K562 (cell line): Measurements from ENCODE around the gene POLRMT. TPM values are rescaled to one million over a fixed set of nuclear protein-coding genes. Genes with fewer than 3 reads are reported as not detected.

Experiments
- CBX5 ChIP-seq: IDR thresholded peaks from 2 replicates; pipeline ENCODE4 v1.6.1; 2014; ENCODE audit warnings: low read depth, borderline replicate concordance
- HSF4 ChIP-seq: fragments of 250-450 bp; sonication (Bioruptor Pico); IDR thresholded peaks from 2 replicates; pipeline ENCODE4 v2.1.2; 2022; ENCODE audit warnings: mild to moderate bottlenecking, moderate library complexity, borderline replicate concordance
- ILK ChIP-seq: fragments of 450-650 bp; IDR thresholded peaks from 2 replicates; pipeline ENCODE4 v1.6.1; 2016; ENCODE audit warnings: missing genetic modification characterization, low read depth, mild to moderate bottlenecking, missing compliant biosample characterization, moderate library complexity, borderline replicate concordance
- MEF2A ChIP-seq: IDR thresholded peaks from 2 replicates; pipeline ENCODE4 v1.6.1; 2011; ENCODE audit warnings: low read depth, mild to moderate bottlenecking, low read length, moderate library complexity; ENCODE audit not compliant: control insufficient read depth
- POU5F1 ChIP-seq: fragments of 150-350 bp; IDR thresholded peaks from 2 replicates; pipeline ENCODE4 v1.6.1; 2014; ENCODE audit warnings: borderline replicate concordance, low read length, low read depth, mild to moderate bottlenecking; ENCODE audit not compliant: partially characterized antibody
- REST ChIP-seq, 2 experiments: fragments of 450-650 bp; formaldehyde crosslinking in 1 of 2; IDR thresholded peaks; 2 replicates each; pipeline versions ENCODE4 v1.4.0 to v1.6.1; 2014 to 2020; ENCODE audit warnings: mild to moderate bottlenecking in 2 of 2, borderline replicate concordance in 1 of 2, low read depth in 1 of 2
- SIN3B ChIP-seq: fragments of 450-650 bp; IDR thresholded peaks from 2 replicates; pipeline ENCODE4 v1.6.1; 2017; ENCODE audit warnings: low read depth, mild to moderate bottlenecking, moderate library complexity
- ZNF699 ChIP-seq: fragments of 250-450 bp; sonication (Bioruptor Pico); IDR thresholded peaks from 2 replicates; pipeline ENCODE4 v1.8.0; 2021; ENCODE audit warnings: mild to moderate bottlenecking, moderate library complexity; ENCODE audit not compliant: insufficient replicate concordance
- ZNF740 ChIP-seq, 3 experiments: fragments of 200-800 bp in 1 of 3; sonication (Bioruptor generic) in 1 of 3; sonication (generic) in 1 of 3; formaldehyde crosslinking in 1 of 3; IDR thresholded peaks; 2 replicates each; pipeline versions ENCODE4 v1.6.1 to v1.8.0; 2016 to 2022; ENCODE audit warnings: mild to moderate bottlenecking in 2 of 3, missing compliant biosample characterization in 2 of 3, missing genetic modification characterization in 2 of 3, missing genetic modification reagents in 1 of 3
- polyA plus RNA-seq, 8 experiments: library from polyadenylated mRNA; depleted of rRNA in 4 of 8; stranded (reverse) in 5 of 8; unstranded in 3 of 8; fragments of >200 nt; fragmentation: Nextera tagmentation in 2 of 8; fragmentation: Illumina TruSeq in 1 of 8; extraction: Ambion mirVana in 2 of 8; extraction: Trizol in 1 of 8; gene quantifications; 2 replicates each; pipeline versions ENCODE4 v1.2.1 to v1.2.3, GENCODE V29; 2011 to 2014; ENCODE audit warnings: inconsistent platforms in 1 of 8, missing spikeins in 1 of 8
- total RNA-seq, 7 experiments: library from RNA; depleted of rRNA in 6 of 7; stranded (reverse); fragments of >200 nt in 6 of 7; fragmentation: Illumina TruSeq in 2 of 7; extraction: Trizol in 2 of 7; gene quantifications; 2 replicates each; pipeline versions ENCODE4 v1.2.1 to v1.2.3, GENCODE V29; 2011 to 2021; ENCODE audit warnings: low replicate concordance in 1 of 7
- TF ChIP-seq, protein P1 (sequence below): fragments of 250-450 bp; sonication (Bioruptor Pico); IDR thresholded peaks from 2 replicates; pipeline ENCODE4 v1.9.0; 2021; ENCODE audit warnings: mild to moderate bottlenecking
- TF ChIP-seq, protein P2 (sequence below), 2 experiments: fragments of 200-800 bp in 1 of 2; sonication (Bioruptor generic) in 1 of 2; sonication (generic) in 1 of 2; formaldehyde crosslinking in 1 of 2; IDR thresholded peaks in 1 of 2; conservative IDR thresholded peaks in 1 of 2; 2 replicates each; pipeline versions ENCODE4 v1.5.0 to v1.6.1; 2016 to 2020; ENCODE audit warnings: missing compliant biosample characterization in 1 of 2, missing genetic modification characterization in 1 of 2, missing genetic modification reagents in 1 of 2

The POLRMT gene
- total and polyA plus RNA-seq, 9 of the 15 experiments (the other 6 are each of a cell fraction or from before 2014, with no cell fraction given), result 30.3 to 144 (median 68.0) TPM

GRCh38 chr19:597406-598315 is 35.7 kb downstream of the POLRMT start (continued):
- TF ChIP-seq ZNF699, result no peak
- peak; percentile 14; the same call in 1 of the 2 replicates for TF ChIP-seq MEF2A
- no peak for TF ChIP-seq REST (IDR thresholded peaks at IDR 0.05; ENCODE audit: borderline replicate concordance)
- no peak for TF ChIP-seq REST (CRISPR knock-in tag; IDR thresholded peaks at IDR 0.05; ENCODE audit: low read depth)
- TF ChIP-seq, protein P1, sequence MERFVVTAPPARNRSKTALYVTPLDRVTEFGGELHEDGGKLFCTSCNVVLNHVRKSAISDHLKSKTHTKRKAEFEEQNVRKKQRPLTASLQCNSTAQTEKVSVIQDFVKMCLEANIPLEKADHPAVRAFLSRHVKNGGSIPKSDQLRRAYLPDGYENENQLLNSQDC, result no peak
- TF ChIP-seq CBX5, result no peak
- TF ChIP-seq SIN3B, result no peak
- TF ChIP-seq ILK, result no peak
- TF ChIP-seq, protein P2, sequence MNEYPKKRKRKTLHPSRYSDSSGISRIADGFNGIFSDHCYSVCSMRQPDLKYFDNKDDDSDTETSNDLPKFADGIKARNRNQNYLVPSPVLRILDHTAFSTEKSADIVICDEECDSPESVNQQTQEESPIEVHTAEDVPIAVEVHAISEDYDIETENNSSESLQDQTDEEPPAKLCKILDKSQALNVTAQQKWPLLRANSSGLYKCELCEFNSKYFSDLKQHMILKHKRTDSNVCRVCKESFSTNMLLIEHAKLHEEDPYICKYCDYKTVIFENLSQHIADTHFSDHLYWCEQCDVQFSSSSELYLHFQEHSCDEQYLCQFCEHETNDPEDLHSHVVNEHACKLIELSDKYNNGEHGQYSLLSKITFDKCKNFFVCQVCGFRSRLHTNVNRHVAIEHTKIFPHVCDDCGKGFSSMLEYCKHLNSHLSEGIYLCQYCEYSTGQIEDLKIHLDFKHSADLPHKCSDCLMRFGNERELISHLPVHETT (CRISPR knock-in tag; conservative IDR thresholded peaks at IDR 0.05 in 1 of 2, IDR thresholded peaks at IDR 0.05 in 1 of 2), result no peak
- TF ChIP-seq POU5F1, result no peak
- no peak for TF ChIP-seq HSF4
- no peak for TF ChIP-seq ZNF740 (CRISPR knock-in tag; IDR thresholded peaks at IDR 0.05)
- no peak for TF ChIP-seq ZNF740 (tag; IDR thresholded peaks at IDR 0.05)
